Measurements from ENCODE around the gene ATXN10.
A peak's percentile ranks its signal among the peaks of the same experiment; 100 is the strongest.

The ATXN10 gene

GRCh38 chr22:45859231-45860161, 187.9 kb downstream of the ATXN10 start:
- no peak for DNase-seq (ENCODE audit: low read depth in 2 of 2)

DNA sequence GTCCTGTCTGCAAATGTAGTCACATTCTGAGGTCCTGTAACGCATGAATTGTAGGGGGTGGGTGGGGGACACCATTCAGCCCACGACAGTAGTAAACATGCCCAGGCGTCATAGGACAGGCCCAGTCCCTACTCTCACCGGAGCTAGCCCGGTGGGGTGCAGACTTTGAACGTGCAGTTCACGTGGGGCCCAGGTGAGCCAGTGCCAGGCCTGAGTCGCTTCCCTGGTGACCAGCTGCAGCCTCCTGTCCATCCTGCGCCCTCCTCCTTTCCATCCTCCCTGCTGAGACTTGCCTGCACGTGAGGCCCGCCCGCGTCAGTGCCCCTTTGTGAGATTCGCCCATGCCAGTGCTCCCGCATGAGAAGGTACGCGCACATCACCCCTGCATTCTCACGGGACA, 188.6 kb downstream of the ATXN10 start:
- DNase-seq (ENCODE audit: low read depth in 2 of 2), result no peak

- no peak for DNase-seq (ENCODE audit: low read depth in 2 of 2)
Observed at GRCh38 chr22:45861259-45861658, 189.6 kb downstream of the ATXN10 start.

- peak; percentile 46 to 51 for DNase-seq (ENCODE audit: low read depth in 2 of 2)
Observed at GRCh38 chr22:45863981-45864751, 192.5 kb downstream of the ATXN10 start.

DNA sequence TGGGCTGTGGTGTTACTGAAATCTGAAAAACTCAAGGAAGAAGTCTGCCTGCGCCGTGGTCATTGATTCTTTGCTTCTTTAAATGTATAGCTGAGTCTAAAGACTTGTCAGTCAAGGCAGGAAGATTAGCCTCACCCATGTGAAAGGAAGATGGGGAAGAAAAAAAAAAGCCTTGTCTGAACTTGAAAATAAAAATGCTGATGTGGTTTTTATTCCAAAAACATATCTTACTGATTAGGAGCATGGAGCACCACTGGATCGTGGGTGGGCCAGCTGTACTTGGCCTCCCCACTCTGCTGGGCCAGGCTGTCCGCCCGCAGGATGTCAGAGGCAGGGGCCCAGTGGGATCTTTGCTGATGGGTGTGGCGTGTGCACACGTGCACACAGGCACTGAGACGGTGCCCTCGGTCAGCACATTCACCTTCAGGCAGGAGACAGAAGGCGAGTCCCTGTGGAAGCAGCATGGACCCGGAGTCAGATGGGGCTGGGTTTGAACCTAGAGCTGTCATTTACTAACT, 193.4 kb downstream of the ATXN10 start:
- DNase-seq (ENCODE audit: low read depth in 2 of 2), result no peak

- DNase-seq (ENCODE audit: low read depth in 2 of 2), result no peak
Observed at GRCh38 chr22:45865561-45866125, 194.0 kb downstream of the ATXN10 start.

GRCh38 chr22:45866126-45866645, 194.6 kb downstream of the ATXN10 start:
- DNase-seq (ENCODE audit: low read depth in 2 of 2), result no peak

GRCh38 chr22:45866646-45867117, 195.0 kb downstream of the ATXN10 start:
- DNase-seq (ENCODE audit: low read depth in 2 of 2), result no peak

- DNase-seq (ENCODE audit: low read depth in 2 of 2), result no peak
Observed at GRCh38 chr22:45867118-45867905, 195.7 kb downstream of the ATXN10 start.

GRCh38 chr22:45867906-45868555, 196.4 kb downstream of the ATXN10 start:
- DNase-seq (ENCODE audit: low read depth in 2 of 2), result no peak

DNA sequence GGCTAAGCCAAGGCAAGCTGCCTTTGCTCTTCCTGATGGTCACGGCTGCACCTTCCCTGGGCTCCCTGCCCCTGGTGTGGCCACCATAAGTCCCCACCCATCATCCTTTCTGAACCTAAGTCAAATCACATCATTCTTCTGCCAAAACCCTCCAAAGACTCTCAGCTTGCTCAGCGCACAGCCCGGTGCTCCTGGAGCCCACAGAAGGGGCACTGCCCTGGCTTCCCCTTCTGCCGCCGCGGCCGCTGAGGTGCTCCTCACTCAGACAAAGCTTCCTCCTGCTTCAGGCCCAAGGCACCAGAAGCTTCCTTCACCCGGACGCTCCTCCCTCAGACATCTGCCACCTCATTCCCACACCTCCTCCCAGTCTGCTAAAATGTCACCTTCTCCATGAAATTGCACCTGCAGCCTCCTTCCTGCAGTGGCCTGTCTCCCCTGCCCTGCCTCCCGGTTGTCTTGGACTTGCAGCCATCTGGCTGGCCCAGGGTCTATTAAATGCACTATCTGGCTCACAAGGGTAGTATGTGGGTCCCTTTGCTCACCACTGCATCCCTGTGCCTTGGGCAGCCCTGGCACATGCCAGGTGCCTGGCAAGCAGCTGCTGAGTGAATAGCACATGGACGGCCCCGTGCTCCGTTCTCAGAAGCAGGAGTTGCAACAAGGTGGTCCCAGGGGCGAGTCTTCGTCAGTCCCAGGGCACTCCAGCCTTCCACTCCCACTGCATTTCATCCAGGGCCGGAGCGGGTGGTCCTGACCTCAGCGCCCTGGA, 197.1 kb downstream of the ATXN10 start:
- no peak for DNase-seq (ENCODE audit: low read depth in 2 of 2)

DNA sequence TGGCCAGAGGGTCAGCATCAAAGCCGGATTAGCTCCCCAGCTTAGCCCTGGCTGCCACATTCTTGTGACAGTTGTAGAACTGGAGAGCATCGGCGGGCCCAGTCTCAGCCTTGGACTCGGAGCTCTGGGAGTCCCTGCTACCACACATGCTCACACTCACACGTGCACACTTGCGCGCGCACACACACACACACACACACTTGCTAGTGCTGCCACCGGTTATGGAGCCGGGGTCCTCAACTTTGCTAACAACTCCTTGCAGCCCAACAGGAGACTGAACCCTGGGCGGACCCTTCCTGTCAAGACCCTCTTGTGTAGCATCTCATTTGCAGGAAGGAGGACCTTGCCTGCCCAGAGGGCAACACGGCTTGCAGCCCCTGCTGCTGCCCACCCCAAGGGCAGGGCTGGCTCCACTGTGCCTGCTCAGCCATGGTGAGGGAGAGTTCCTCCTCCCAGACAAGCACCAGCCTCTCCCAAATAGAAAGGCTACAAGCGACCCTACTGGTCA, 197.8 kb downstream of the ATXN10 start:
- DNase-seq (ENCODE audit: low read depth in 2 of 2), result no peak

DNA sequence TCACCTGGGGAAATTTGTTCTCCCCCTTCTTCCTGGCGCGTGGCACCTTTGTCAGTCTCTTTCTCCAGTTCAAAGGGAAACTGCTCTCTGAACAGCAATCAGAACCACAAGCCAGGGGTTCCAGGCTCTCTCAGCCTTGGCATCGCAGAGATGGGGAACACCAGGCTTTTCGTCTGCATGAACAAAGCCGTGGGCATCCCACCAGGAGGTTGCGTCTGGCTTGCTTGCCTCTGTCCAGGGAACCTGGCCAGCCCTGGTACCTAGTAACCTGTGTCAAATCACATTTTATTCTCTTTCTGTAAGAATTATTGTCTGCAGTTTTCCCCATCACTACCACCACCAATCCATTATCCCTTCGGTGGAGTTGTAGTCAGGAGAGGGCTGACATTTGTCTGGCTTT, 198.4 kb downstream of the ATXN10 start:
- no peak for DNase-seq (ENCODE audit: low read depth in 2 of 2)

- DNase-seq (ENCODE audit: low read depth in 2 of 2), result no peak
Observed at GRCh38 chr22:45871721-45872120, 200.1 kb downstream of the ATXN10 start.

DNA sequence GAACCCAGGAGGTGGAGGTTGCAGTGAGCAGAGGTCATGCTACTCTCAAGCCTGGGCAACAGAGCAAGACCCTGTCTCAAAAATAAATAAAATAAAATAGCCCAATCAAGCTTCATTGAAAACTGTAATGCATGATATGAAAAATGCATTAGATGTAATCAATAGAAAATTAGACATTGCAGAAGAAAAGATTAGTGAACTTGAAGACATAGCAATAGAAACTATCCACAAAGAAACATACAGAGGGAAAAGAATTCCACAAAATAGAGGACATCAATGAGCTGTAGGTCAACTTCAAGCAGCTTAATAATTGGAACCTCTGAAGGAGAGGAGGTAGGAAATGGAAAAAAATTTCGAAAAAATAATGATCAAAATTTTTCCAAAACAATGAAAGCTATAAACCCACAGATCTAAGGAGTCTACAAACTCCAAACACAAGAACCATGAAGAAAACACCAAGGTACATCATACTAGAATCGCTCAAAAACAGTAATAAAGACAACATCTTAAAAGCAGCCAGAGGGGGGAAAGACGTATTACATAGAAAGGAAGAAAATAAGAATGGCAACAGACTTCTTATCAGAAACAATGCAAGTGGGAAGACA, 201.1 kb downstream of the ATXN10 start:
- no peak for DNase-seq (ENCODE audit: low read depth in 2 of 2)

DNA sequence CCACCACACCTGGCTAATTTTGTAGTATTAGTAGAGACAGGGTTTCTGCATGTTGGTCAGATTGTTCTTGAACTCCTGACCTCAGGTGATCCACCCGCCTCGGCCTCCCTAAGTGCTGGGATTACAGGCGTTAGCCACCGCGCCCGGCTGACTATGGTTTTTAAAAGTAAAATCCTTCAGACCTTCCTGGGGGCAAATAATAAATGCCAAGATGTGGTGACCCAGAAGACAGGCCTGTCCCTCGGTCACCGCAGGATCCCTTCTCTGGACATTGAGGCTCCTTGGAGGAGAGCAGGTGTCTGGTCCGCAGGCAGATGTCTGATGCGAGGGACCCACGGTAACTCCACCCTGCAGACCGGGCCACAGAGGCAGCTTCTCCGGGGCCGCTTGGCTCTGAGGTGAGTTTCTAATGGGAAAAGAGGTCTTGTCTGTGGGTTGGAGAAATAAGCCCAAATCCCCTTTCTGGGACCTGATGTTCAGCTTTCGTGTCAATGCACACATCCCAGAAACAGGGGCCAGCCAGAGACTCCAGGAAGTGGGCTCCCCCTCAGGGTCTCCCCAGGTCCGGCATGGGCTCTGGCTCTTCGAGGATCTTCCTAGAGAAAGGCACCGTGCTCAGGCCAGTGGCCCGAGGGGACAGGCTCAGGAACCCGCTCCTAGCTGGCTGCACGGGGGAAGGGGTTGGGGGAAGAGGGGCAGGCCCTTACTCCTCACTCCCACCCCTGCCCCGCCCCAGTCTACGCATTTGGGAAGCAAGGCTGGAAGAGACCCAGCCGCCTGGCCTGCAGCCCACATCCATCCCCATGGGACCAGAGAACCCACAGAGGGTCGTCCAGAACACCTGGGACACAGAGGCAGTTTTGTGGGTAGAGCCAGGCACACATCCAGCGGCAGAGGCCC, 204.8 kb downstream of the ATXN10 start:
- DNase-seq (ENCODE audit: low read depth in 2 of 2), result no peak

DNA sequence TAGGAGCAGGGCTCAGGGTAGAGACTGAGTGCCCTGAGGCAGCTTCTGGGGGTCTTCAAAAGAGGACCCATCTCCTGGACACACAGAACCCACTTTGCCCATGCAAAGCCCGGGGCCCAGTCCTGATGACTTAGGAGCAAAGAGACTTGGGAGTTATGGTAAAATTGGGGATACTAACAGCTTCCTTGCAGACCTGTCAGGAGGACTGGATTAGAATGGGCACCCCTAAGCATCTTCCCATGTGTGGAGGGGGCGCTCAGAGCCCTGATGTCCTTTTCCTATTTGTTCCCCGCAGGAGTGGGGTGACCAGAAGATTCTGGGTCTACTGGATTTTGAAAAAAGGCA, 205.4 kb downstream of the ATXN10 start:
- DNase-seq (ENCODE audit: low read depth in 2 of 2), result no peak

- no peak for DNase-seq (ENCODE audit: low read depth in 2 of 2)
Observed at GRCh38 chr22:45877651-45878050, 206.0 kb downstream of the ATXN10 start.
